ENCODE measurements around the gene ZNF92. TPM values are rescaled to one million over a fixed set of nuclear protein-coding genes. Genes with fewer than 3 reads are reported as not detected.

Gene ZNF92
- total RNA-seq, 1 donor from 2014 or later, result 24.6 TPM

GRCh38 chr7:65448816-65449504, 75.3 kb downstream of the ZNF92 start:
- no peak for DNase-seq
- H3K4me1 Mint-ChIP-seq (ENCODE audit: low read depth, unreplicated experiment), result no peaks in the 10 kb centered on the region
- no peak overlapping the region for H3K4me3 Mint-ChIP-seq (ENCODE audit: unreplicated experiment)
- no peak for TF ChIP-seq CTCF (IDR thresholded peaks at IDR 0.05; ENCODE audit: partially characterized antibody, unreplicated experiment)
- H3K36me3 Mint-ChIP-seq (ENCODE audit: unreplicated experiment), result peaks cover 5% of the 10 kb centered on the region
- H3K9me3 Mint-ChIP-seq (ENCODE audit: unreplicated experiment), result no peaks in the 10 kb centered on the region
- no peak overlapping the region for H3K27ac Mint-ChIP-seq (ENCODE audit: unreplicated experiment)
- no peaks in the 10 kb centered on the region for H3K27me3 Mint-ChIP-seq (ENCODE audit: unreplicated experiment)

- Mint-ChIP-seq H3K36me3 (ENCODE audit: unreplicated experiment) (peaks cover 5% of the 10 kb centered on the region), H3K27me3 (ENCODE audit: unreplicated experiment) (no peaks in the 10 kb centered on the region), H3K4me1 (ENCODE audit: low read depth, unreplicated experiment) (no peaks in the 10 kb centered on the region), H3K4me3 (ENCODE audit: unreplicated experiment) (no peak overlapping the region), H3K9me3 (ENCODE audit: unreplicated experiment) (no peaks in the 10 kb centered on the region), H3K27ac (ENCODE audit: unreplicated experiment) (no peak overlapping the region)
- TF ChIP-seq CTCF (IDR thresholded peaks at IDR 0.05; ENCODE audit: partially characterized antibody, unreplicated experiment), result no peak
- DNase-seq, result no peak
Measured at GRCh38 chr7:65449505-65449852, 75.8 kb downstream of the ZNF92 start.

Measured in glutamatergic neuron (in vitro differentiated cells).